Right lobe of liver (tissue), 4 donors: ENCODE measurements around the gene OSBPL3.

Experiments used
- POLR2A ChIP-seq: fragments of 450-650 bp; IDR thresholded peaks from one replicate; pipeline ENCODE4 v1.6.1; 2017; ENCODE audit warnings: antibody characterized with exemption, mild to moderate bottlenecking
- TF ChIP-seq, protein P1 (sequence below), 4 donors: fragments of 200-600 bp in 3 of 4; fragments of 450-650 bp in 1 of 4; IDR thresholded peaks; one replicate each; pipeline versions ENCODE4 v1.5.1 to v1.8.0; 2016 to 2022; ENCODE audit warnings: antibody characterized with exemption in 4 of 4, mild to moderate bottlenecking in 2 of 4
- donor health status: DM: no; HTN: no; CAD: no.
- donor health status: DM: no; HTN: no; CAD: no.
- donor health status: DM: no; HTN: yes; CAD: no.

- TF ChIP-seq, protein P1, sequence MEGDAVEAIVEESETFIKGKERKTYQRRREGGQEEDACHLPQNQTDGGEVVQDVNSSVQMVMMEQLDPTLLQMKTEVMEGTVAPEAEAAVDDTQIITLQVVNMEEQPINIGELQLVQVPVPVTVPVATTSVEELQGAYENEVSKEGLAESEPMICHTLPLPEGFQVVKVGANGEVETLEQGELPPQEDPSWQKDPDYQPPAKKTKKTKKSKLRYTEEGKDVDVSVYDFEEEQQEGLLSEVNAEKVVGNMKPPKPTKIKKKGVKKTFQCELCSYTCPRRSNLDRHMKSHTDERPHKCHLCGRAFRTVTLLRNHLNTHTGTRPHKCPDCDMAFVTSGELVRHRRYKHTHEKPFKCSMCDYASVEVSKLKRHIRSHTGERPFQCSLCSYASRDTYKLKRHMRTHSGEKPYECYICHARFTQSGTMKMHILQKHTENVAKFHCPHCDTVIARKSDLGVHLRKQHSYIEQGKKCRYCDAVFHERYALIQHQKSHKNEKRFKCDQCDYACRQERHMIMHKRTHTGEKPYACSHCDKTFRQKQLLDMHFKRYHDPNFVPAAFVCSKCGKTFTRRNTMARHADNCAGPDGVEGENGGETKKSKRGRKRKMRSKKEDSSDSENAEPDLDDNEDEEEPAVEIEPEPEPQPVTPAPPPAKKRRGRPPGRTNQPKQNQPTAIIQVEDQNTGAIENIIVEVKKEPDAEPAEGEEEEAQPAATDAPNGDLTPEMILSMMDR (IDR thresholded peaks at IDR 0.05) = no peak
- TF ChIP-seq POLR2A = no peak
Observed at GRCh38 chr7:24862461-24862860, 117.5 kb downstream of the OSBPL3 start.
